ENCODE results near the gene CD44.

DNA sequence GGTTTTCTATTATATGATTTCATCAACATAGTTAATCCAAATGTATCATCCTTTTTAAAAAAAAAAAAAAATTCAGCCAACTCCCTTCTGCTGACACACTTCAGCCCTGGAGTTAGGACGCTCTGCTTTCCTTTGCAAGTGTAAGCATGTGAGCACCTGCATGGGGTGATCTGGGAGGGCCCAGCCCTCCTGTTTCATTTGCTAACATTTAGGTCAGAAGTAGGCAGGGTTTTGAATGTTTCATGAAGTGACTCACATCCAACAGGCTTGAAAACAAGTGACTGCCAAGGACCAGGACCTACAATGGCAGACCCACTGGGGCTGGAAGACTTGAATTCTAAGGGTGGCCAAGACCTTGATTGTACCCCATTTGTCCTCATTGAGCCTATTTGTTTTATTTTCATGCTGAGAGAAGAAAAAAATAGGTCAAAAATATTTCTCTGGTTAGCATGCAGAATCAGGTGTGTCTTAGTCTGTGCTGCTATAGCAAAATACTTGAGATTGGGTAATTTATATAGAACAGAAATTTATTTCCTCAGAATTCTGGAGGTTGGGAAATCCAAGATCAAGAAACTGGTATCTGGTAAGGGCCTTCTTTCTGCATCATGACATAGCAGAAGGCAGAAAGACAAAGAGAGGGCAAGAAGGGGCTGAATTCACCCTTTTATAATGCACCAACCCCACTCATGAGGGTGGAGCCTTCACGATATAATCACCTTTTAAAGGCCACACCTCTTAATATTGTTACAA lies 137.6 kb downstream of the CD44 start:
- TF ChIP-seq POLR2AphosphoS5 (IDR thresholded peaks at IDR 0.05), result no peak
- TF ChIP-seq, protein P1, sequence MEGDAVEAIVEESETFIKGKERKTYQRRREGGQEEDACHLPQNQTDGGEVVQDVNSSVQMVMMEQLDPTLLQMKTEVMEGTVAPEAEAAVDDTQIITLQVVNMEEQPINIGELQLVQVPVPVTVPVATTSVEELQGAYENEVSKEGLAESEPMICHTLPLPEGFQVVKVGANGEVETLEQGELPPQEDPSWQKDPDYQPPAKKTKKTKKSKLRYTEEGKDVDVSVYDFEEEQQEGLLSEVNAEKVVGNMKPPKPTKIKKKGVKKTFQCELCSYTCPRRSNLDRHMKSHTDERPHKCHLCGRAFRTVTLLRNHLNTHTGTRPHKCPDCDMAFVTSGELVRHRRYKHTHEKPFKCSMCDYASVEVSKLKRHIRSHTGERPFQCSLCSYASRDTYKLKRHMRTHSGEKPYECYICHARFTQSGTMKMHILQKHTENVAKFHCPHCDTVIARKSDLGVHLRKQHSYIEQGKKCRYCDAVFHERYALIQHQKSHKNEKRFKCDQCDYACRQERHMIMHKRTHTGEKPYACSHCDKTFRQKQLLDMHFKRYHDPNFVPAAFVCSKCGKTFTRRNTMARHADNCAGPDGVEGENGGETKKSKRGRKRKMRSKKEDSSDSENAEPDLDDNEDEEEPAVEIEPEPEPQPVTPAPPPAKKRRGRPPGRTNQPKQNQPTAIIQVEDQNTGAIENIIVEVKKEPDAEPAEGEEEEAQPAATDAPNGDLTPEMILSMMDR (IDR thresholded peaks at IDR 0.05), result no peak
